ENCODE results near the gene CLDN14. TPM values are rescaled to one million over a fixed set of nuclear protein-coding genes. Genes with fewer than 3 reads are reported as not detected.

The CLDN14 gene
- total RNA-seq, result not detected in 2 replicates

GRCh38 chr21:36479415-36480402 lies at the start of gene CLDN14:
TSS of gene CLDN14 (minus strand) at chr21:36480122. CDS start at chr21:36461695, 18,427 bp downstream.

Other genes starting within 250 kb of the CLDN14 start
- 9.1 and 14.1 TPM in 2 replicates for gene MORC3, start 159.9 kb downstream of the CLDN14 start, total RNA-seq
- 9.6 and 12.5 TPM in 2 replicates for gene CHAF1B, start 94.7 kb downstream of the CLDN14 start, total RNA-seq
- gene SIM2, start 219.0 kb upstream of the CLDN14 start, total RNA-seq, result 2.0 and 2.7 TPM in 2 replicates